RPMI8226 (cell line): ENCODE results near the gene SEMA3D.
A peak's percentile ranks its signal among the peaks of the same experiment; 100 is the strongest.
"Not testable (repeated sequence)": the region's sequence is repeated elsewhere in the genome, so short reads cannot be mapped to it uniquely, and the experiment has no call there.

Source experiments
- DNase-seq: peaks from one replicate; pipeline ENCODE4 v3.0.0-alpha.2; 2015

Gene SEMA3D

DNA sequence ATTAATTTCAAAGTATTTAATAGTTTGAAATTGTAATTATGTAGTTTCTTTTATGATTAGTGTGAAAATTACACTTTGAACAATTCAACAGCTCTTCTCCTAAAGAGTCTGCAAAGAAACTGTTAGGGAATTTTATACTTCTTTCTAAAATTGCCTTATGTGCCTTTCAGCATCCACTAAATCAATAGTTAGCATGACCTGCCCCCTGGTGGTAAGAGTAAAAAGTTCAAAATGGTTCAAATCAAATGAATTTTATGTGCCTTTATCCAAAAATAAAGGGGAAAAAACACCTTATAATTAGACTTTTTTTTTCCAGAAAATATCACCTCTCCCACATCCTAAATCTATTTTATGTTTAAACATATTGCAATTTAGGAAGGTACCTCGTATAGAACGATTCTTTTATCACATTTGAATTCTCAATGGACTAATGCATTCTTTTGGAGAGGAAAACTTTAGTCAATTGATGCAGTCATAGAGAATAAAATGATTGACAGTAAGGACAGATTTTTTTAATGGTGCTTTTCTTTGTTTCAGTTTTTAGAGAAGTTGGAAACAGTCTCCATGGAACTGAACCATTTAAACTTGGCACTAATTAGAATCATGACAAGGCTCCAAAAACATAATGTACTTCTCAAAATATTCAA lies 163.7 kb downstream of the SEMA3D start:
- peak; percentile 59 for DNase-seq

DNA sequence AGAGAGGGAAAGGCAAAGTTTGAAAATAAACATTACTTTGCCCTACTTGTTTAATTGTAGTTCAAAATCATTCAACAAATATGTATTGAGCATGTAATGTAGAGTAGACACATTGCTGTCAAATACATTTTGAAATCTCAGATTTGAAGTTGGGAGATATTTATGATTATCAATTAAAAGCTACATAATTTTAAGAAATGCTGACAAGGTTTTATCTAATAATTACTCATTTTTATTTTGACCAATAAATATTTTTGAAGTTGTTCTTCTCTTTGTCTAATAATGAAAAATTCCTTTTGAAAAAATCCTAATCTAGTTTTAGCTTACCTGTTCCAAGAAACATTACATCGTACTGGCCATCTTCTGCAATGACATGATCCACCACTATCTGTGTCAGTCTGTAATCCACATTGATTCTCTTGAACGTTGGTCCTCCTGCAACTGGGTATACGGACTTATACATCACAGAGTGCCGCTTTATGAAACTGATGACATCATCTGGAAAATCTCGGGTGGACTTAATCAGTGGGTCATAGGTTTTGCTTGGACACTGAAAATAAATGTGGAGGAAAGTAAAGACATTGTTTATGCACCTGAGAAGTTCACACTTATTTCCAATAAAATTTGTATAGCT lies 164.7 kb downstream of the SEMA3D start:
- DNase-seq = no peak

DNA sequence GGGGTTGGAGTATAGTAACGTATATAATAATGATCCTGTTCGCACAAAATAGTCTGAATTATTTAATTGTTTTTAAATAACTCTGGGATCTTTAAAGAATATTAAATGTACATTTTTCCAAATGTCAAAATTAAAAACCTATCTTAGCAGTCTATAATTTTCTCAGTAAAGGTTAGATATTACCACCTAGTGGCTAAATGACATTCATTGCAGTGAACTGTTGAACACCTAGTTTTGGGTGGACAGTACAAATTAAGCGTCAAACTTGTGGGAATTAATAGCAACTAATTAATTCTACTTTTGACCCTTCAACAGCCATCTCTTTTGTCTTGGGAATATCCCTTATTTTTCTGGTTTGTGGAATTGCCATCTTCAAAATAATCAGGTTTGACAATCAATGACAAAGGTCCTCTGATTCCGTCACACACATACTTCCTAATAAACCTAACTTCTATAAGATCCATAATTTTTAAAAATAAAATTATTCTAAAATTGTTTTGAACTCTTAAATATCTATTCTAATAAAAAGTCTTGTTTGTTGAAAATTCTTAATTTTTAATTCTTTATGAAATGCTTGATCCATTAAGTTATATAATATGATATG lies 165.7 kb downstream of the SEMA3D start:
- no peak for DNase-seq

- DNase-seq = no peak
Observed at GRCh38 chr7:85019778-85020177, 167.1 kb downstream of the SEMA3D start.

GRCh38 chr7:85019176-85019575 lies 167.7 kb downstream of the SEMA3D start:
- no peak for DNase-seq

DNA sequence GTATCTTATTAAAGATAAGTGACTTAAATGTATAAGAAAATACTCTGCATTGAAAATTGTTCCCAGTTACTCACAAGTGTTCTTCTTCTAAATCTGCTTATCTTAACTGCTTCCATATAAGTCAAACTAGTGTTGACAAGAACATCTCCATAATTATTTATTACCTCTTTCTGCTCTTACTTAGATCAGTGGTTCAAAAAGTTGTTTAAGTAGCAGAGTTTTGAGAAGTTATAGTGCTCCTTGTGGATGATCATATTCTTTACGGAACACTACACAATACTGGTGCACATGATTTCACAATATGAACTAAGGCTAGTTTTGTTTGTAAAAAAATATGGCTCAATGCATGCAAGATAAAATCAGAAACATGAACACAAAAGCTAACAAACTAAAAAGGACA lies 168.4 kb downstream of the SEMA3D start:
- no peak for DNase-seq

- DNase-seq = no peak
Observed at GRCh38 chr7:85016286-85016685, 170.6 kb downstream of the SEMA3D start.

- no peak for DNase-seq
Observed at GRCh38 chr7:85014936-85015660, 171.8 kb downstream of the SEMA3D start.

GRCh38 chr7:85011127-85011526 lies 175.7 kb downstream of the SEMA3D start:
- DNase-seq = peak; percentile 16

- no peak for DNase-seq
Observed at GRCh38 chr7:85010306-85010705, 176.6 kb downstream of the SEMA3D start.

DNA sequence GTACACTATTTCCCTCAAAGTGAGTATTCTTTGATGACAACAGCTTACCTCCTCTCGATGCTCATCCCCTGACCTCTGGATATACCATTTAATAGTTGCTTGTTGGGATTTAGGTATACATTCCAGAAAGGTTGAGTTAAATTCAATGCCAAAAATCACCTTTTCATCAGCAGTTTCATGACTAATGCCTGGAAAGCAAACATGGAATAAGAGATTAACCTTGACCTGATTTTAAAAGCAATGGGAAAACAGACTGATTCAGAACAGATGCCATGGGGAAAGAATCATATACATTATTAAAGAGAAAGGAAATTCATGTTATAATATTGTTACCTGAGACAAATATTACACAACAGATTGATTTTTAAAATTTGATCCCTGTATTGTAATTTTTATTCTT lies 180.1 kb downstream of the SEMA3D start:
- no peak for DNase-seq

DNA sequence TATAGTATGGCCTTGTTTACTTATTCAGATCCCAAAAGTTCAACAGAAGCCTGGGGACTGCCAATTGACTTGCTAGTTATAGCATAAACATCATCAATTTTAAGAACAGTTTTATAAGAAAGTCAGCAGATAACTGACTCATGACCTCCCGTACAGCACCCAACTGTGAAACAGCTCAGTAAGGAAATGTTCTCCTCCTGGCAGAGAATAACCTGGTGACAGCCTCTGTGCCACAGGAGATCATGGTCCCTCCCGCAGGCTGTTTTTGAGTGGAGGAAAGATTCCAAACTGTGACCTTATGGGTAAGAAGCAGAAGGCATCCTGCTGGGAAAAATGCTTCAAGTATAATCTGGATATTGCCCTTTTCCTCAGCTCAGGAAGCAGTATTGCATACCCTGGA lies 182.5 kb downstream of the SEMA3D start:
- DNase-seq = no peak

- DNase-seq = no peak
Observed at GRCh38 chr7:85001495-85002345, 185.1 kb downstream of the SEMA3D start.

- DNase-seq = no peak
Observed at GRCh38 chr7:85000735-85001350, 186.0 kb downstream of the SEMA3D start.

DNA sequence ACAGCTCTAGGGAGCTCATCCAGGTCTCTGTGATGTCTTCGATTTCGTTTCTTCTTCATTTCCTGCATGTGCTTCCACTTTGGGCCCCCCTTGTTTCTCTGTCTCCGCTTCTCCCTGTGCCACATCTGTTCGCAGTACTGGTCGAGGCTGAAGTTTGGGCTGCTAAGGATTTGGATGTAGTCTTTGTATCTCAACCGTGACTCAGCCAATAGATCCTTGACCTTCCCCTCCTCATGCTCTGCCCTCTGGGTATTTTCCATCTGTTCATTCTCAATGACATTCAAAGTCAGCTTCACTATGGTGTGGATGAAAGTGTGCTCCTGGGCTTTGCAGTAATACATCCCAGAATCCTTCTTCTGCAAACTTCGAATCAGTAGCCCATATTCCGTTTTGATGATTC lies 187.4 kb downstream of the SEMA3D start:
- DNase-seq = no peak

GRCh38 chr7:84998665-84999064 lies 188.2 kb downstream of the SEMA3D start:
- no peak for DNase-seq

DNA sequence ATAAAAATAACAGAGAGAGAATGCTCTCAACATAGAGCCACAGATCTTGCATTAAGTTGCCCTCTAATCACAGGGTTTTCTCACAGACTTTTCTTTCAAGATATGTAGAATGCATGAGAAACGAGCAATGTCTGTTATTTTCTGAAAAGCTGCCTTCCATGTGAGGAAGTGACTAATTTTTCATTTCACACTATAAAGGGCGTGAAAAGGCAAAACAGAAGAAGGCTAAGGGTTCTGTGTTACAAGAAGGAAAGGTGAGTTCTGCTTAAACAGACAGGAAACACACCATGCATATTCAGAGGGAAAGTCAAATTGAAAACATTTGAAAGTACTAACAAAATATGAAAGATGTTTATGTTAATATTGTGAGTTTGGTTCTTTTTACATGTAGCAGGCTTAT lies 189.2 kb downstream of the SEMA3D start:
- DNase-seq = no peak

DNA sequence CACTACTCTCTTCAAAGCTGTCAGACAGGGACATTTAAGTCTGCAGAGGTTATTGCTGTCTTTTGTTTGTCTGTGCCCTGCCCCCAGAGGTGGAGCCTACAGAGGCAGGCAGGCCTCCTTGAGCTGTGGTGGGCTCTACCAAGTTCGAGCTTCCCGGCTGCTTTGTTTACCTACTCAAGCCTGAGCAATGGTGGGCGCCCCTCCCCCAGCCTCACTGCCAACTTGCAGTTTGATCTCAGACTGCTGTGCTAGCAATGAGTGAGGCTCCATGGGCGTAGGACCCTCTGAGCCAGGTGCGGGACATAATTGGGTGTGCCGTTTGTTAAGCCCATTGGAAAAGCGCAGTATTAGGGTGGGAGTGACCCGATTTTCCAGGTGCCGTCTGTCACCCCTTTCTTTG lies 193.9 kb downstream of the SEMA3D start:
- DNase-seq = not testable (repeated sequence)

DNA sequence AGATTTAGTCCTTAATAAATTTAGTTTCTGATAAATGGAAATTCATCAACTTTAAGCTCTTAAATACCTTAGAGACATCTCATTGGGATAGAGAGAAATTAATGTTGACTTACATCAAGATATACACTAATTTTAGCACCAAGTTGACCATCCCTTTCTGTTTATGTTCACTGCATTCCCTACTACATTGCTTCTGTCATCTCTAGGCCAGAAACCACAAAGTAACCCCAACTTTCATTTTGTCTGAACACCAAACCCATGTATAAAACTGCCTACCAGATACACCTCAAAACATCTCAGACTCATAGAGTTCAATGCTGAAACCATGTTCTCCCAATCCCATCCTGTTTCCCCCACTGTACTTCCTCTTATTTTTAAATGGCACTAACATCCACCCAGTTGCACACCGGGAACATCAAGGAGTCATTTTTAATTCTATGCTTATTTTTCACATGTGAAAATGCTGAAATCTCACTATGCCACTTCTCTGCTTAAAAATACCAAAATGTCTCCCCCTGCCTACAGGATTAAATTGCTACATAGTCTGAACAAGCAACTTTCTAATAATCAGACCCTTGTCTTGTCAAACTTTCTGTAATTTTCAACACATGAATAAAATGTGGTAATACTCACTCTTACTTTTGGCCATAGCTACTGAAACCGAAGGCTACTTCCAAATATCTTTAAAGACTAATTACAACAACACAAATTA lies 201.6 kb downstream of the SEMA3D start:
- DNase-seq = no peak

DNA sequence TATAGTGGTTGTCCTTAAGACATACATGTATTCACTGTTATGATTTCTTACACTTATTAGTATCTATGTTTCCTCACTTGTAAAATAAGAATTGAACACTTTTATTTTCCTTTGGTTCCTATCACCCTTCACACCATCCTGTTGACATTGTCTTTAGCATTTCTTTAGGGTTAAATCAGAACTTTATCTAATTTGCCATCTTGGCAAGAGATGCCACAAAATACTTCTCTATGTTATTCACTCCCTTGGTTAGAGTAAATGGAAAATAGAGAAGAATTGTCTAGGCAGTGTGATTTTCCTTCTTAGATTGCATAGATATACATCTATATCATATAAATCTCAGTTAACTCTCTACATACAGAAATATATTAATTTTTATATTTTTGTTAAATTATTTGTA lies 204.7 kb downstream of the SEMA3D start:
- DNase-seq = no peak

DNA sequence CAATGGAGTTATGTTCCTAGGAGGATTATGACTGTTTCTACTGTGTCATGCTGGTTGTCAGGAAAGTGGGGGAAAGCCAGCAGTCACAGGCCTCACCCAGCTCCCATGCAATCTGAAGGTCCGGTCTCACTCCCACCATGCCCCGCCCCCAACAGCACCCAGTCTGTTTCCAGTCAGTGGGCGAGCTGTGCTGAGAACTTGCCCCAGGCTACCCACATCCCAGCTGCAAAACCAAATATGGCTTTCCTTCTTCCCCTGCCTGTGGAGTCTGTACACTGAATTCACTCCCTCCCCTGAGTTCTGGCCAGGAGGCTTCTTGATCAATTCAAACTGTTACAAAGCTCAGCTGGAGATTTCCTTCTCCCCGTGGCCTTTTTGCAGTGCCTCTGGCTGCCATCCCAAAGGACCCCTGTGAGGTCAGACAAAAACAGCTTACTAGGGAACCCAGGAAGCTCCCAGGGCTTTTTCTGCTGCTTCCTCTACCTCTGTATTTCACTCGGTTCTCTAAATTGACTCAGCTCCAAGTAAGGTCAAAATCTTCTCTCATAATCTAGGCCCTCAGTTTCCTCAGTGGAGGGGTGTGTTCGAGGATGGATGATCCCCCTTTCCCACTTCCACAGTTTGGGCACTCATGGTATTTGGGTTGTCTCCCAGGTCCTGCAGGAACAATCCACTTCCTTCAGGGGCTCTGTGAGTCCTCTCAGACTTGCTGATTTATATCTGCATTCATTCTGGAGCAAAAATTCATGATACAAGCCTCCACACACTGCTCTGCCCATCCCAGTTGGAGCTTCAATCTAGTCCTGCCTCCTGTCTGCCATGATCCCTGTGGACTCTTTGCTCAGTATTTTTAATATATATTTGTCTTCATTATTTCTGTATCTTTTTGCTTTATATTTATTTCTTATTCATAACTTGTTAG lies 205.5 kb downstream of the SEMA3D start:
- DNase-seq = no peak
